T-helper 1 cell (primary cell): Measurements from ENCODE around the gene BEAN1.

Source experiments
- DNase-seq, 5 donors: peaks; one replicate each; pipeline ENCODE4 v3.0.0-alpha.2; 2012 to 2020

BEAN1 gene

GRCh38 chr16:66419527-66419926 is 7.6 kb upstream of the BEAN1 start:
- no peak for DNase-seq

DNA sequence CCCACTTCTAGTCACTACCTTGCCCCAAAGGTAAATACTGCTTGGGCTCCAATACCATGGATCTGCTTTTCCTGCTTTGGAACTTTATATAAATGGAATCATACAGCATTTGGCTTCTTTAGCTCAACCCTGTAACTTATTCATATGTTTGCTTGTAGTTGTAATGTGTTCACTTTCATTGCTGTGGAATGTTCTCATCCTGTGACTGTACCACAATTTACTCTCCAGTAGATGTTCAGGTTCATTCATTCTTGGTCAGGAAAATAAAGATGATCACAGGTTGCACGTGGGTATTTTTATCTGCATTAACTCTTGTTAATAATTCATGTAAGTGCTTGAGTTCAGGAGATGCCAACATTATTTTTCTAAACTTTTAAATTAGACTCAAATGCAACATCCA is 6.7 kb upstream of the BEAN1 start:
- no peak for DNase-seq

GRCh38 chr16:66421891-66422290 is 5.2 kb upstream of the BEAN1 start:
- no peak for DNase-seq

DNA sequence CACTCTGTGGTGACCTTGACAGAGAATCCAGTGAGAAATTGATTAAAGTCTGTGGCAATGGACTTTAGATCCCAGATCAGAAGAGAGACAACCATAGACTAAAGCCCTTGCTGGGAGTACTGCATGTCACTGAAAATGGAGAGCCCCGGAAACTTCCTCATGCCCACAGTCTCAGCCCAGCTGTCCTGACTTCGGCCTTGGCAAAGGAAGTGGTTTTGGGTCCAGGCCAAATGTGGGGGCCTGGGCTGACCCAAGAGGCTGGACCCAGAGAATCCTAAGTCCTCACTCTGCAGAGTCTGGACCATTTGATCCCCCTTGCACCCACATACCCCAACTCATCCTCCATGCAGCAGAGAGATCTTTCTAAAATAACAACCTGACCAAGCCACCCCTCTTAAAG is 4.7 kb upstream of the BEAN1 start:
- DNase-seq, result no peak

DNA sequence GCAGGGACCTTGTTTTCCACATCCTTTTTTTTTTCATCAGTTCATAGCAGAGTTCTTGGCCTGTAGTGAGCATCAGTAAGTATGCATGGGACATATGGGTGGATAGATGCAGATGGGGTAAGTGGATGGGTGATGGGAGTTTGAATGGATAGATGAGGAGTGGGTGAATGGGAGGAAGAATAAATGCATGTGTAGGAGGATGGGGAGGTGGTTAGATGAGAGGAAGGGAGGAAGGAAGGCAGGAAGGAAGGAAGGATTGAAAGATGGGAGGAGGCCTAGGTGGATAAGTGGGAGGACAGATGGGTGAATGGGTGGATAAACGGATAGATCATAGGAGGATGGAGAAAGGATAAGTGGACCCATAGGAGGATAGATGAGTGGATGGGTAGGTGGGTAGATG is 3.9 kb upstream of the BEAN1 start:
- DNase-seq, result no peak

GRCh38 chr16:66425651-66426050 is 1.4 kb upstream of the BEAN1 start:
- no peak for DNase-seq

- DNase-seq, result no peak
Observed at GRCh38 chr16:66426112-66427035, 721 bp upstream of the BEAN1 start.

DNA sequence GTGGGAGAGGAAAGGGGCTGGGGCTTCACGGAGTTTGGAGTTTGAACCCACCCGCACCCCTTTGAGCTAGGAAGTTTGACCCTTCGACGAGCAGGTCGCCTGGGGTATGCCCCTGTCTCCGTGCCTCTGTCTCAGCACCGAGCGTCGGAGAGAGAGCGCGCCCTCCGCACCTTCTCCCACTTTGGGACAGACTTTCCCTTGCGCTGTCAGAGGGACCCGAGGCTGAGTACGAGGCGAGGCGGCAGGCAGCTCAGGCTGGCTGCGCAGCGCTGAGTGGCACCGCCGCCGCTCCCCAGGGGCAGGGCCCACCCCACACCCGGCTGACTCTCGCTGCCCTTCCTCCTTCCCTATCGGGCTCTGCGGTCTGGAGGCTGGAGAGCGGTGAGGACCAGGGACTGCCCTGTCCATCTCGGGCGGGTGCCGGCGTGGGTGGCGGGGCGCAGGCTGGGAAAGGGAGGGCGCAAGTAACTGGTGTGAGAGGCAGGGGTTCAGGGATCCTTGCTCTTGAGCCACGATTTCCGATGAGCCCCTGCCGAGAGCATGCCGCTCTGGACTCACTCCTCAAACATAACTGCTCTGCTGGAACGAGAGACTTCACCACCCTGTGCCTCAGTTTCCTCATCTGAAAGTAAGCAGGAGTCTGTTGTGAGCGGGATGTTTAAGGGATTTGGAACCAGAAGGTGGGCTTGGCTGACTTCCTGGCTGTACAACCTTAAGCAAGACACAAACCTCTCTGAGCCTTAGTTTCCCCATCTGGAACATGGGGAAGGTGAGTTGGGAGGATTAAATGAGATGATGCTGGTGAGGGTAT is 981 bp downstream of the BEAN1 start:
- no peak for DNase-seq

DNA sequence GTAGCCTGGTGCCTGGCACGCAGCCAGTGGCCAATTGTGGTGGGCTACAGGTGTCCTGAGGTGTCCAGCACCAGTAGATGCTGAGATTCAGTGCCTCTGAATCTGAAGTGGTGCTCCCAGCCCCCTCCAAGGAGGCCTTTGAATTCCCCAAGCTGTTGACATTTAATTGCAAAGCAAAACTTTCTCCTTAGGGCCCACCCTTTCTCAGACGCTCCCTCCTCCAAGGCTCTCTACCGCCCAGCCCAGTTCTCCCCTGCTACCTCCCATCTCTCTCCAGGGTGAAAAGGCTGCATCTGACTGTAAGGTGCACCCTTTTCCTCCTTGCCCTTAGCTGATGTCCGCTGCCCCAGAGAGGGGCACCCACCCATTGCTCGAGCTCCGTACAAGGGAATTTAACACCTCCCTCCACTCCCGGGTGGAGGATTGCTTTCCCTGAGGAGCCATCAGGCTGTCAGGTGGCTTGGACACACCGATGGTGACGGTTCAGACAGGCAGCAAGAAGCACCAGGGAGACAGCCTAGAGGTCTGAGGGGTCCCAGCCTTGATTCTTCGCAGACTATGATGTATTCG is 1.7 kb downstream of the BEAN1 start:
- DNase-seq, result no peak

DNA sequence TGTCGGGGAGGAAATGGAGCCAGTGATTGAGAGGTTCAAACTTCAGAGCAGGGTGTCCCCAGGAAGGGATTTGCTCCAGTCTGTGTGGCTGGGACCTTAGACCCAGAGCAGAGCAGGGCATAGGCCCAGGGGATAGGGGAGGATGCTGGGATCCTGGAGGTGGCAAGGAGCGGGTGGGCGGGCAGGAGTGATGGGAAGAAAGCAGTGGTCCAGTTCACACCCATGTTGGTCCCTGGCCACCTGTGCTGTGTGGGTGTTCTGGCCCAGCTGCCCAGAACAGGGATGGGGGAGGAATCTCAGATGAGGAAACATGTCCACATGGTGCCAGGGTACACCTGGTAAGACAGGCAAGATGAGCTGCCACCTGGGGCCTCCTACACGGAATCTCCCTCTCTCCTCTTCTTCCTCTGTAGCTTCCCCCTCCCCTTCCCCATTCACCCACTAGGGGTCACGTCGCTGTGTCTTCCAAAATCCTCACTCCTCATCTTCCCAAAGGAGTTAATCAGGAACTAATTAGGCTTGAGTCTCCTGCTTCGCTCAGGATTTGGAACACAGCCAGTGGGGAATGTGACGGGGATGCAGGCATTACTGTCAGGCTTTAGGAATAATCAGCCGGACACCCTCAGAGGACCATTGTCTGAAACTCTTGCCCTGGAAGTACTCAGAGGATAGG is 2.3 kb downstream of the BEAN1 start:
- no peak for DNase-seq

DNA sequence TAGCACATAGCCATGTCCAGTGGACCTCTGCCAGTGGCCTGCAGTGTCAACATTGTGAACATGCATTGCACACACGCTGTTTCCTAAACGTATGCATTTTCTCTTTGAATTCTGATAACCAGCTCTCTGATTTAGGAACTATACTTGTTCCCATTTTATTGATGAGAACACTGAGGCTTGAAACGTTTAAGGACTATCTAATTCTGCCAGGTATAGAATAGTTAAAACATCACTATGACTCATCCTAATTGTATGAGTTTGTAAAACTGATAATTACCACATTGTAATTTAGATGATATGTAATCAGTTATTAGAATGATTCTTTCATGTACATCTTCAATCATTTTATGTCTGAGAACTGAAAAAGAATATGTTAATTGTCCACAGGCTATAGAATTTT is 3.1 kb downstream of the BEAN1 start:
- no peak for DNase-seq

- no peak for DNase-seq
Observed at GRCh38 chr16:66431760-66432159, 4.7 kb downstream of the BEAN1 start.

GRCh38 chr16:66432429-66432828 is 5.3 kb downstream of the BEAN1 start:
- no peak for DNase-seq

DNA sequence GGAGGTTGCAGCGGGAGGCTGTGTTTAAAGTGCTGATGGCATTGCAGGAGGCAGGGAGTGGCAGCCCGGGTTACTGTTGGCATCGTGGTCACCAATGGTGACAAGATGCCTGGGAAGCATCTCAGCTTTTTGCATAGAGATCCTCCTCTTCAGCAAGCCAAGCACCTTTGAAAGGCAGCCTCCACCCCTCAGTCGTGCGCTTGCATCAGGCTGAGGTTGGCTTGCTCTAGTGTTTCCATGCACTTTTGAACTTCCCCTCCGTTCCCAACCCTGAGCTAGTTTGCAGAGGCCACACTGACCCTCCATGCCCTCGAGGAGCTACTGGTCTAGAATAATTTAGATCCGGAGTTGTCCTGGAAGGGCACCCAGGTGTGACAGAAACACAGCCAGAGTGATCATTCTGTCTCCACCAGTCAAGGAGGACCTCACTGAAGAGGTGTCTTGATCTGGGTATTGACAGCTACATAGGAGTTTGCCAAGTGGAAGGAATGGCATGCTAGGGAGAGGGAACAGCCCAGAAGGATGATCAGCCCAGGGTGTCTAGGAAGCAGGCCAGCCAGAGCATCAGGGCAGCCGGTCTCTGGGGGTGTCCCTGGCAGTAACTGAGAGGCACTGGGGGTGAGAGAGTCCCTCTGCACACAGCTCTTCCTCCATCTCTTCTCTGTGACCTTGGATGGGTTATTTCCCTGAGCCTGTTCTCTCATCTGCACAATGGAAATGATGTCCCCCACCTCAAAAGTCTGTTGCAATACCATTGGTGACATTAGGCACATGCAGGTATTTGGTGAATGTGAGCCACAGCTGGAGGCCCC is 7.7 kb downstream of the BEAN1 start:
- DNase-seq, result no peak

DNA sequence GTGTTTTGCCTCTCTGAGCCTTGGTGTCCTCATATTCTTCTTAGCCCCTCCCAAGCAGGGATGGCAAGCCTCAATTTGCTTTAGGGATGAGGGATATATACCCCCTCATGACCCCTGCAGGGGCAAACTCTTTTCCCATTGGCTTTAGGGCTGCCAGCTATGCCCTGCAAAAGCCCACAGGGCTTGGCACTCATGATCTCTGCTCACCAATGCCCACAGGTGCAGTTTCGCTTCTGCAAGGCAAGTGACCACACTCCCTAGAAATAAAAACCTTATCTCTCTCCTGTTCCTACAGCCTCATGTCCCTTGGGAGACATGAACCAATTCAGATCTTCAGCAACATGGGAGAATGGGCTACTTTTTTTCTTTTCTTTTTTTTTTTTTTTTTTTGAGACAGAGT is 8.8 kb downstream of the BEAN1 start:
- no peak for DNase-seq

- no peak for DNase-seq
Observed at GRCh38 chr16:66437391-66437945, 10.4 kb downstream of the BEAN1 start.

GRCh38 chr16:66438536-66438935 is 11.4 kb downstream of the BEAN1 start:
- no peak for DNase-seq

- DNase-seq, result no peak
Observed at GRCh38 chr16:66439051-66439730, 12.1 kb downstream of the BEAN1 start.

GRCh38 chr16:66440271-66440802 is 13.2 kb downstream of the BEAN1 start:
- DNase-seq, result no peak

GRCh38 chr16:66440970-66441369 is 13.9 kb downstream of the BEAN1 start:
- no peak for DNase-seq
